ENCODE data around the gene MYLK3.
"Not testable (repeated sequence)": the region's sequence is repeated elsewhere in the genome, so short reads cannot be mapped to it uniquely, and the experiment has no call there.

The MYLK3 gene

GRCh38 chr16:46689365-46690280, 58.5 kb downstream of the MYLK3 start, which contains the start of gene ORC6:
ORC6 (plus strand) TSS chr16:46689659; CDS start chr16:46689706, 47 bp downstream.
- peak; percentile 83 for DNase-seq (ENCODE audit: low read depth)

- no peak for DNase-seq (ENCODE audit: low read depth)
These were observed 59.3 kb downstream of the MYLK3 start, which contains the start of gene VPS35 for GRCh38 chr16:46688654-46689364. VPS35 (minus strand) TSS chr16:46689178; CDS start chr16:46689133, 45 bp downstream.

GRCh38 chr16:46688101-46688653, 60.0 kb downstream of the MYLK3 start:
- no peak for DNase-seq (ENCODE audit: low read depth)

- DNase-seq (ENCODE audit: low read depth): no peak
These were observed 60.7 kb downstream of the MYLK3 start for GRCh38 chr16:46687486-46687885.

- no peak for DNase-seq (ENCODE audit: low read depth)
These were observed 61.2 kb downstream of the MYLK3 start for GRCh38 chr16:46686815-46687473.

- DNase-seq (ENCODE audit: low read depth): not testable (repeated sequence)
These were observed 66.3 kb downstream of the MYLK3 start for GRCh38 chr16:46681867-46682266.

- not testable (repeated sequence) for DNase-seq (ENCODE audit: low read depth)
These were observed 70.2 kb downstream of the MYLK3 start for GRCh38 chr16:46677943-46678342.

GRCh38 chr16:46673320-46674013, 74.7 kb downstream of the MYLK3 start:
- DNase-seq (ENCODE audit: low read depth): no peak

GRCh38 chr16:46662123-46662522, 86.0 kb downstream of the MYLK3 start:
- no peak for DNase-seq (ENCODE audit: low read depth)

- no peak for DNase-seq (ENCODE audit: low read depth)
These were observed 89.2 kb downstream of the MYLK3 start for GRCh38 chr16:46658925-46659324.

Measured in HS-5 (cell line).